ENCODE results near the gene ALDH5A1.

GRCh38 chr6:24480705-24481104 lies 14.1 kb upstream of the ALDH5A1 start:
- TF ChIP-seq EZH2phosphoT487 (IDR thresholded peaks at IDR 0.05; ENCODE audit: borderline replicate concordance, low read depth, low read length) (no peak), CTCF (conservative IDR thresholded peaks at IDR 0.05; ENCODE audit: low read length) (no peak)

All from OCI-LY7 (cell line).